ENCODE results near the gene ERCC6.

- TF ChIP-seq ZNF274 (IDR thresholded peaks at IDR 0.05; ENCODE audit: low read depth, low read length) (no peak), YY1 (IDR thresholded peaks at IDR 0.05; ENCODE audit: insufficient read depth, insufficient read length) (no peak)
Measured at GRCh38 chr10:49520122-49520775, 18.7 kb downstream of the ERCC6 start.
